ENCODE results near the gene NUP93. TPM values are rescaled to one million over a fixed set of nuclear protein-coding genes. Genes with fewer than 3 reads are reported as not detected.

NUP93 gene
- total and polyA plus RNA-seq, 2 experiments from 2014 or later, result 23.5 to 35.7 TPM

GRCh38 chr16:56830669-56831068 is 100.7 kb downstream of the NUP93 start:
- H4K20me1 ChIP-seq (ENCODE audit: insufficient read depth, poor library complexity, severe bottlenecking), result no peaks in the 10 kb centered on the region
- WGBS (ENCODE audit: low lambda C conversion rate, missing lambda C conversion rate), result 46% methylated on average over 2 of the region's 2 CpGs
- no peaks in the 10 kb centered on the region for H3K4me1 ChIP-seq (ENCODE audit: insufficient read depth)

GRCh38 chr16:56832768-56833167 is 102.8 kb downstream of the NUP93 start:
- no peak for TF ChIP-seq EZH2 (IDR thresholded peaks at IDR 0.05; ENCODE audit: borderline replicate concordance)
- TF ChIP-seq CTCF (IDR thresholded peaks at IDR 0.05; ENCODE audit: poor library complexity), result no peak
- no peak for TF ChIP-seq EZH2phosphoT487 (IDR thresholded peaks at IDR 0.05; ENCODE audit: low read depth, severe bottlenecking, unreplicated experiment)
- DNase-seq (ENCODE audit: low spot score), result no peak
- Histone ChIP-seq H3K79me2 (no peaks in the 10 kb centered on the region), H3K36me3 (replicated peaks; ENCODE audit: insufficient read depth, low read depth) (no peaks in the 10 kb centered on the region), H3K4me3 (no peak overlapping the region), H3K4me1 (ENCODE audit: insufficient read depth) (no peaks in the 10 kb centered on the region), H4K20me1 (ENCODE audit: insufficient read depth, poor library complexity, severe bottlenecking) (no peaks in the 10 kb centered on the region), H2AFZ (no peak overlapping the region), H3K9me2 (replicated peaks; ENCODE audit: insufficient read depth) (no peaks in the 10 kb centered on the region), H3K27me3 (no peaks in the 10 kb centered on the region), H3K27ac (no peak overlapping the region), H3K4me2 (no peak overlapping the region), H3K9me3 (ENCODE audit: low read depth) (no peaks in the 10 kb centered on the region)

More at GRCh38 chr16:56830669-56831068, 100.7 kb downstream of the NUP93 start:
- Histone ChIP-seq H3K36me3 (replicated peaks; ENCODE audit: insufficient read depth, low read depth) (no peaks in the 10 kb centered on the region), H3K9me2 (replicated peaks; ENCODE audit: insufficient read depth) (no peaks in the 10 kb centered on the region), H3K4me3 (no peak overlapping the region), H3K79me2 (no peaks in the 10 kb centered on the region), H3K27ac (no peak overlapping the region), H3K27me3 (no peaks in the 10 kb centered on the region), H2AFZ (no peak overlapping the region), H3K4me2 (no peak overlapping the region), H3K9me3 (ENCODE audit: low read depth) (no peaks in the 10 kb centered on the region)
- TF ChIP-seq CTCF (IDR thresholded peaks at IDR 0.05; ENCODE audit: poor library complexity) (no peak), EZH2 (IDR thresholded peaks at IDR 0.05; ENCODE audit: borderline replicate concordance) (no peak), EZH2phosphoT487 (IDR thresholded peaks at IDR 0.05; ENCODE audit: low read depth, severe bottlenecking, unreplicated experiment) (no peak)
- no peak for DNase-seq (ENCODE audit: low spot score)

- H3K27ac ChIP-seq, result no peak overlapping the region
- DNase-seq (ENCODE audit: low spot score), result no peak
- 94% methylated on average over 9 of the region's 9 CpGs for WGBS (ENCODE audit: low lambda C conversion rate, missing lambda C conversion rate)
- no peaks in the 10 kb centered on the region for H4K20me1 ChIP-seq (ENCODE audit: insufficient read depth, poor library complexity, severe bottlenecking)
- no peaks in the 10 kb centered on the region for H3K27me3 ChIP-seq
- no peak for TF ChIP-seq CTCF (IDR thresholded peaks at IDR 0.05; ENCODE audit: poor library complexity)
- TF ChIP-seq EZH2 (IDR thresholded peaks at IDR 0.05; ENCODE audit: borderline replicate concordance), result no peak
- TF ChIP-seq EZH2phosphoT487 (IDR thresholded peaks at IDR 0.05; ENCODE audit: low read depth, severe bottlenecking, unreplicated experiment), result no peak
- H3K4me2 ChIP-seq, result no peak overlapping the region
- no peaks in the 10 kb centered on the region for H3K9me2 ChIP-seq (replicated peaks; ENCODE audit: insufficient read depth)
- H3K9me3 ChIP-seq (ENCODE audit: low read depth), result no peaks in the 10 kb centered on the region
- H3K36me3 ChIP-seq (replicated peaks; ENCODE audit: insufficient read depth, low read depth), result no peaks in the 10 kb centered on the region
- H3K4me1 ChIP-seq (ENCODE audit: insufficient read depth), result no peaks in the 10 kb centered on the region
- no peaks in the 10 kb centered on the region for H3K79me2 ChIP-seq
- no peak overlapping the region for H3K4me3 ChIP-seq
- H2AFZ ChIP-seq, result no peak overlapping the region
These were observed 103.5 kb downstream of the NUP93 start for GRCh38 chr16:56833243-56833970.

Data from hepatocyte (in vitro differentiated cells).